ENCODE results near the gene TPSB2. TPM values are rescaled to one million over a fixed set of nuclear protein-coding genes. Genes with fewer than 3 reads are reported as not detected.

The TPSB2 gene
- total RNA-seq, 1 experiment from 2014 or later, result not detected

GRCh38 chr16:1218061-1218929, 11.7 kb downstream of the TPSB2 start:
- no peak overlapping the region for H3K4me2 ChIP-seq (ENCODE audit: low read length)
- no peaks in the 10 kb centered on the region for H3K4me1 ChIP-seq (ENCODE audit: control insufficient read depth in 1 of 2, insufficient read depth in 2 of 2, low read length in 2 of 2)
- DNase-seq (ENCODE audit: low read depth, low spot score) (no peak), ATAC-seq (no peak)
- ChIA-PET RAD21 (ENCODE audit: low non-redundant PET in 1 of 2, low total read pairs in 2 of 2, uncharacterized antibody in 2 of 2, unreplicated experiment in 2 of 2) (no interaction called here), CTCF (no interaction called here), POLR2A (interaction anchor here (0.7 kb wide), 1 partner anchor 26 kb away, joined by 3 read pairs; no protein-coding TSS in a partner anchor)
- no peaks in the 10 kb centered on the region for H3K79me2 ChIP-seq (ENCODE audit: insufficient read depth, low read length)
- no TSS peak for BruUV-seq (replicated peaks)
- no peaks in the 10 kb centered on the region; a peak in 1 of 4 replicates for H3K36me3 ChIP-seq (ENCODE audit: control insufficient read depth in 1 of 2, insufficient read depth in 2 of 2, low read length in 2 of 2)
- H4K20me1 ChIP-seq (ENCODE audit: insufficient read depth), result no peaks in the 10 kb centered on the region
- H2AFZ ChIP-seq (ENCODE audit: low read depth, low read length, poor library complexity, severe bottlenecking), result no peak overlapping the region
- H3K9ac ChIP-seq (ENCODE audit: low read length), result no peak overlapping the region
- TF ChIP-seq FOSL1 (IDR thresholded peaks at IDR 0.05; ENCODE audit: low read depth) (no peak), ZFX (IDR thresholded peaks at IDR 0.05) (no peak), SIN3A (IDR thresholded peaks at IDR 0.05; ENCODE audit: low read depth) (no peak), CEBPB (IDR thresholded peaks at IDR 0.05; ENCODE audit: low read depth) (no peak), JUND (IDR thresholded peaks at IDR 0.05) (no peak), REST (IDR thresholded peaks at IDR 0.05; ENCODE audit: low read depth) (no peak), MAX (IDR thresholded peaks at IDR 0.05) (no peak), ELF1 (IDR thresholded peaks at IDR 0.05; ENCODE audit: borderline replicate concordance, low read depth) (no peak), EGR1 (IDR thresholded peaks at IDR 0.05; ENCODE audit: low read depth) (no peak), EZH2phosphoT487 (IDR thresholded peaks at IDR 0.05; ENCODE audit: borderline replicate concordance) (no peak), YY1 (IDR thresholded peaks at IDR 0.05; ENCODE audit: extremely low read depth, insufficient replicate concordance, low read depth, low read length) (no peak), ZBTB33 (IDR thresholded peaks at IDR 0.05; ENCODE audit: extremely low read depth, insufficient replicate concordance, low read length) (no peak), POLR2AphosphoS5 (IDR thresholded peaks at IDR 0.05; ENCODE audit: low read depth, low read length) (no peak), RAD21 (IDR thresholded peaks at IDR 0.05; ENCODE audit: low read depth) (no peak), CTCF (IDR thresholded peaks at IDR 0.05 in 2 of 3, conservative IDR thresholded peaks at IDR 0.05 in 1 of 3; ENCODE audit: borderline replicate concordance in 1 of 3, insufficient read depth in 1 of 3, low read depth in 2 of 3, low read length in 2 of 3) (no peak)
- no peaks in the 10 kb centered on the region for H3K9me3 ChIP-seq (ENCODE audit: control insufficient read depth in 1 of 2, insufficient read depth in 1 of 2, low read depth in 1 of 2, low read length in 2 of 2)
- no peaks in the 10 kb centered on the region for H3K27me3 ChIP-seq (ENCODE audit: insufficient read depth, low read length)
- H3K27ac ChIP-seq (ENCODE audit: low read depth, low read length), result no peak overlapping the region
- intact Hi-C loops (cut with micrococcal nuclease), result no loop called here
- no peak overlapping the region for H3K4me3 ChIP-seq (replicated peaks in 1 of 2; ENCODE audit: low read depth in 1 of 2, low read length in 2 of 2)
- H3K9me2 ChIP-seq (ENCODE audit: insufficient read depth), result no peaks in the 10 kb centered on the region
